ENCODE results near the gene SLC66A2.

The SLC66A2 gene

DNA sequence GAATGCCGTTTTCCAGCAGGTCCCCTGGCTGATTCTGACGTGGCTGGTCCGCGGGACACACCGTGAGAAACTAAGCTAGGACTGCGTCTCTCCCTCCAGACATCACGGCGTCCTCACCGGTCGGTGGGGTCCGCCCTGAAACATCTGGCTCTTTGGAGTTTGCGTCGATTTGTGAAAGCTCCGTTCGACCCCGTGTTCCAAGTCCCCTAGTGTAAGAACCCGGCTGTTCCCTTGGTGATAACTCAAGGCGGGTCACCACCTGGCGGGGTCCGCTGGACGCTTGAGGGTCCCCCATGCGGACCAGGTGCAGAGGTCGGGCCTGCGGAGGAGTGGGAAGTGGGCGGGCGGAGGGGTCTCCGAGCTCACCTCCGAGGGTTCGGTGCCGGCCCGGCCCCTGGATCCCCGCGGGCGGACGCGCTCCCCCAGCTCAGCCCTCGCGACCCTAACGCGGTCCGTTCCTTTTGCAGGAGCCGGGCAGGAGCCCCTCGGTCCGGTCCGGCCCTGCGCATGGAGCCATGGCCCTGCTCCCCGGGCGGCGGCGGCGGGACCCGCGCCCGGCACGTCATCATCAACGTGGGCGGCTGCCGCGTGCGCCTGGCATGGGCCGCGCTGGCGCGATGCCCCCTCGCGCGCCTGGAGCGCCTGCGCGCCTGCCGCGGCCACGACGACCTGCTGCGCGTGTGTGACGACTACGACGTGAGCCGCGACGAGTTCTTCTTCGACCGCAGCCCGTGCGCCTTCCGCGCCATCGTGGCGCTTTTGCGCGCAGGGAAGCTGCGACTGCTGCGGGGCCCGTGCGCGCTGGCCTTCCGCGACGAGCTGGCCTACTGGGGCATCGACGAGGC lies 88.1 kb downstream of the SLC66A2 start:
- TF ChIP-seq CTCF (IDR thresholded peaks at IDR 0.05; ENCODE audit: low read depth, low read length) = no peak
- H3K4me3 ChIP-seq (ENCODE audit: low read depth, low read length) = no peak overlapping the region

- TF ChIP-seq CTCF (IDR thresholded peaks at IDR 0.05; ENCODE audit: low read depth, low read length) = no peak
- H3K4me3 ChIP-seq (ENCODE audit: low read depth, low read length) = no peak overlapping the region
These were observed 88.9 kb downstream of the SLC66A2 start for GRCh38 chr18:79862562-79862961.

GRCh38 chr18:79861687-79862086 lies 89.8 kb downstream of the SLC66A2 start:
- H3K4me3 ChIP-seq (ENCODE audit: low read depth, low read length) = no peak overlapping the region
- no peak for TF ChIP-seq CTCF (IDR thresholded peaks at IDR 0.05; ENCODE audit: low read depth, low read length)

GRCh38 chr18:79859314-79859713 lies 92.1 kb downstream of the SLC66A2 start:
- no peak overlapping the region for H3K4me3 ChIP-seq (ENCODE audit: low read depth, low read length)
- no peak for TF ChIP-seq CTCF (IDR thresholded peaks at IDR 0.05; ENCODE audit: low read depth, low read length)

- TF ChIP-seq CTCF (IDR thresholded peaks at IDR 0.05; ENCODE audit: low read depth, low read length) = no peak
These were observed 94.3 kb downstream of the SLC66A2 start for GRCh38 chr18:79857082-79857671.

DNA sequence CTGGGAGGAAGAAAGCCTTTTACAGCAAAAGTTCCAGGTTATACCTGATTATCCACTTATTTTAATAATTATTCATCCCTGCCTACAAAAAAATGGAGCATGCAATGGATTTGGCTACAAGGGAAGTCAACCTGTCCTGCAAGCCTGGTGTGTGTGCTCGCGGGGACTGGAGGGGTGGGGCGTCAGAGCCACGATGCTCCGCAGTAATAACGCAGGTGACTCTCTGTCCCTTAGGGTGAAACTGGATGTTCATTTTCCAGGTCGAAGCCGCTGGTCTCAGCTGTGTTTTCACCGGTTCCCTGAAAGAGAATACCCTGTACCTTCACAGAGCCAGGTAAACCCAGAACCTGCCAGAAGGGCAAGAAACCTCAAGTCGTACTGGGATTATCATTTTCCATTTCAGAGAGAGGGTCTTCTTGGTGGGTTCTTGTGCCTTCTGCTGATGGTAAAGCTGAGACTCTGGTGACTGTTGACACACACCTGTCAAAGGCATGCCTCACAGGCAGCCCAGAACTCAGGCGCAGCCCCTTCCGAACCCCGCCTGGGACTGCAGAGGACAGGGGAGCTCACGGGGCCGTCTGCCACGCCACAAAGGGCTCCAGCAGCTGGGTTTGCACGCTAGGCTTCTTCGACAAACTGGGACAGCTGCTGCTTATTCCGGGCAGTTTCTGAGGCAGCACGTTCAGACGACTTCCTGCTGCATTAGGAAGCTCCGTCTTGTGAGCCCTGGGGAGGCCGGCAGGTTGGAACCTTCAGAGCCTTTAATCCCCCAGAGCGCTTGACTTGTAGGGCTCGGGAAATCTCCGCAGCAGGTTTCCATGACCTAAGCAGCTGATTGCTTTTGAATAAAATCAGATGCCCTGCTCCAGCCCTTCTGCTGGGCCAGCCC lies 95.1 kb downstream of the SLC66A2 start:
- no peak overlapping the region for H3K4me3 ChIP-seq (ENCODE audit: low read depth, low read length)
- no peak for TF ChIP-seq CTCF (IDR thresholded peaks at IDR 0.05; ENCODE audit: low read depth, low read length)

More at GRCh38 chr18:79857082-79857671, 94.3 kb downstream of the SLC66A2 start:
- H3K4me3 ChIP-seq (ENCODE audit: low read depth, low read length) = no peak overlapping the region
